NCI-H2227 (cell line): ENCODE measurements around the gene TRMT2A.
A peak's percentile ranks its signal among the peaks of the same experiment; 100 is the strongest.

ENCODE experiments used
- DNase-seq: peaks from one replicate; lab custom pipeline; 2025; ENCODE audit not compliant: unreplicated experiment; lab: John Stamatoyannopoulos, UW

The TRMT2A gene

GRCh38 chr22:20135806-20136602 lies 19.0 kb upstream of the TRMT2A start:
- DNase-seq: no peak

- DNase-seq: no peak
Observed at GRCh38 chr22:20135265-20135664, 18.2 kb upstream of the TRMT2A start.

DNA sequence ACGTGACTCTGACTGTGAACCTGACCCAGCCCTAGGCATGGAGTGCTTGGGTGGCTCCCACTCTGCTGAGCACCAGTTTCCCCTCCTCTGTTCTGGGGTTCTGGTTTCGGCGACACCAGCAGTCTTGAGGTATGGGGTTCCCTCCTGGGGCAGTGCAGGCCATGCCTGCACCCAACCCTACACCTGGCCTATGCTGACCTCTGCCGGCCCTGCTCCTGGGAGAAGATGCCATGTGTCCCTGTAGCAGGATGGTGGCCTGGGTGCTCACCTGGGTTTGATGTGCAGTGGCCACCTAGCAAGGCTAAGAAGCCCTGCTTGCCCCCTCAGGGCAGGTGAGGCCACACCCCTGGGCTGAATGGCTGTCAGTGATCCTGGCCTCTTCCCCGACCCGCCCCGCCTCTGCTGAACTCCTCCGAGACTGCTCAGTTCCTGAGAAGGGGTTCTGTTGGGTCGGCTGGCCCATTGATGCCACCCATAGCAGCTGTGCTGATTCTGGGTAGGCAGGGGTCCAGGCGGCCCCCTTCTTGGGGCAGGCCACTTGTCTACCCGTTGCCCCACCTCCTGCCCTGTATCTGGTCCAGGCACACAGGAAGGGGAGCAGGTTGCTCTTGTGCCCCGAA lies 17.0 kb upstream of the TRMT2A start:
- DNase-seq: no peak

DNA sequence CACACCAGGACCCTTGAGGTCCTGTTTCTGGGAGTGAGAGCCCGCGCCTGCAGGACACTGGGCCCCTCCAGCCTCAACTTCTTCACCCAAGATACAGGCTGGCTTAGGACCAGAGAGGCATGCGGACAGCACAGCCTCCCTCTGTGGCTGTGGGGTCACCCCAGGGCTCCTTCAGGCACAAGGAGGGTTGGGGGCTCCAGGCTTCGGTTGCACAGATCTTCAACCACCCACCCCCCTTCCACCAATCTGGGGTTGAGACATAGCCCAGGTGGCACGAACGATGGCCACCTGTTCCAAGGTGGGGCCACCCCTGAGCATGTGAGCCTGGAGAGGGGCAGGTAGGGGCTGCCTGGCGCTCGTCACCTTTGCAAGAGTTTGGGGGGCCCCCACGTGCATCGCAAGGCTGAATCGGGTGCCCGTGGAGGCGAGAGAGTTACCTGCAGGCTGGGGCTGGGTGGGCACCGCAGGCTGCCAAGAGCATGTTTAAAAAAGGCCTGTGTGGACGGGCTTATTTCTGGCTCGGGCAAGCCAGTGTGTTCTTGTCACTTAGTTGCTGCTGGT lies 15.7 kb upstream of the TRMT2A start:
- DNase-seq: no peak

- peak; percentile 54 for DNase-seq
Observed at GRCh38 chr22:20131859-20132685, 15.0 kb upstream of the TRMT2A start.

- peak; percentile 49 for DNase-seq
Observed at GRCh38 chr22:20131597-20131858, 14.5 kb upstream of the TRMT2A start, which contains the start of gene ZDHHC8. Gene ZDHHC8 (plus strand): TSS chr22:20131804. CDS start chr22:20131948, 144 bp downstream.

DNA sequence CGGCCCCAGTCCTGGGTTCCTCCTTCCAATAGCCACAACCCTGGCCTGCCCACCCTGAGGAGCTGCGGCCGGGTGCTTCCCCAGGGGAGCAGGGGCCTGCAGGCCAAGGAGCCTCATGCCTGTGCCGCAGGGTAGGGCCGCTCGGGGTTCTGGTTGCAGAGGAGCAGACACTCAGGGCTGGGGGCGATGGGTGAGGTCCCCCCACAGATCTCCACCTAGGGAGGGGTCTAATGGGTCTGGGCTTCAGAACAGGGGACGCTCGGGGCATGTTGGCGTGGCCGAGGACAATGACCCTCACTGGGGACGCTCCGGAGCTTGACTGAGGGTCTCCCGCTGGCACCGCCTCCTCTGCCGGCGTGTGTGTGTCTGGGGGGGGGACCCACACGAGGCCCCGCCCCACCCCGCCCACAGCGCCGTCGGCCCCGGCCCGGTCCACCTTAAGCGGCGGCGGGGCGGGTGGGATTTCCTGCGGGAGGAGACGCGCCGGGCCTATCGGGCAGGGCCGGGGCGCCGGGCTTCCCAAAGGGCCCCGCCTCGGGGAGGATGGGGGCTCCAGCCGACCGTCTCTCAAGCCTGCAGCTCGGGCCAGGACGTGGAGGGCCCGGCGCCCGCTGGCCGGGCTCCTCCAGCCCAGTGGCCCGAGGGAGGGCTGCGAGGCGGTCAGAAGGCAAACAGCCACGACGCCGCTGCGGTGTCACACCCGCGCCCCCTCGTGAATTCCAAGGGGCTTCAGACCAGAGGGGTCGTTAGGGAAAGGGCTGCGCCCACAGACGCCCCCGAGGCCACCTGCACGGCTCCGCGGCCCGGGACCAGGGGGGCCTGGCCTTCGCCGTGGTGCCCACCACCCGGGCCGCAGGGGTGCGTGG lies 13.9 kb upstream of the TRMT2A start:
- peak; percentile 92 for DNase-seq

- DNase-seq: no peak
Observed at GRCh38 chr22:20130319-20130718, 13.3 kb upstream of the TRMT2A start.

DNA sequence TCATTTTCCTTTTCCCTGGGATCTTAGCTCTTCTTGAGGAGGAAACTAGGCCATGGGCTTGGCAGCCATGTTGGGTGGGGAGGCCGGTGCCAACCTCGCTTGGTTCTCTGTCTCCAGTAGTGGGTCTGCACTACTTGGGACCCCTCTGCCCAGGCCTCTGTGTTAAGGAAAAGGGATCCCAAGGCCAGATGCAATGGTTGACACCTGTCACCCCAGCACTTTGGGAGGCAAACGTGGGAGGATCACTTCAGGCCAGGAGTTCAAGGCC lies 12.7 kb upstream of the TRMT2A start:
- no peak for DNase-seq

- DNase-seq: peak; percentile 39
Observed at GRCh38 chr22:20128902-20129746, 12.1 kb upstream of the TRMT2A start.

DNA sequence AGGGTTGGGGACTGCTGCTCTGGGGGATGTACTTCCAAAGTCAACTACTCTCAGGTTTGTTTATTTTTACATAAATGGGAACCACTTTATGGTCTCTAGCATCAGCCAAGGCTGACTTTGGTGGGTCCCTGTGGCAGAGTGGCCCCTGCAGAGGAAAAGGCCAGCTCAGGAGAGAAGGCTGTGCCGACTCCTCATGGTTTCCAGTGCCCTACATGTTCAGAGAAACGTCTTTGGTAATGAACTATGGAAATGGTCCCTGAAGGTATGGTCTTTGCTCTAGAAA lies 11.5 kb upstream of the TRMT2A start:
- no peak for DNase-seq

- DNase-seq: no peak
Observed at GRCh38 chr22:20127869-20128618, 11.0 kb upstream of the TRMT2A start.

DNA sequence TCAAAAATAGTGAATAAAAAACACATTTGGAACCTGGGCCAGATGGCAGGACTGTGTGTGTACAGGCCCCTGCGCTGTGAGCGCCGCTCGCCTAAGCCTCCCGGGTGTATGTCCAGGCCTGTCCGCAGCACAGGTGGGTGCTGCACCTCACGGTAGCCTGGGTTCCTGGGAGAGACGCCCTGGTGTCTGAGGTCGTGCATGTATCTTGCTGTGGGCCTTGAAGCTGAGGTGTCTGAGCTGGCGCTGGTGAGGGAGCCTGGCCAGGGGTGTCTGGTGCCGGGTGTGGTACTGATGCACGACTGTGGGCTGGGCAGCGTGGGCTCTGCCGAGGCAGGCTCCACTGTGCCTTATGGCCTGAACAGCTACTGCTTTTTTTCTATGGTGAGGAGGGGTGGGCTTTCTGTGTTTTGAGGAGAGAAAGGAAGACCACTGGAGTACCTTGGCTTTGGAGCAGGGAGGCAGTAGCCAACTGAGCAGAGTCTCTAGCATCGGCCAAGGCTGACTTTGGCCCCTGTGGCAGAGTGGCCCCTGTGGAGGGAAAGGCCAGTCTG lies 10.4 kb upstream of the TRMT2A start:
- DNase-seq: no peak

GRCh38 chr22:20126284-20127029 lies 9.4 kb upstream of the TRMT2A start:
- DNase-seq: no peak

GRCh38 chr22:20125201-20126174 lies 8.5 kb upstream of the TRMT2A start:
- DNase-seq: no peak

GRCh38 chr22:20124083-20124787 lies 7.2 kb upstream of the TRMT2A start:
- no peak for DNase-seq
